ENCODE measurements around the gene ERC2.

DNA sequence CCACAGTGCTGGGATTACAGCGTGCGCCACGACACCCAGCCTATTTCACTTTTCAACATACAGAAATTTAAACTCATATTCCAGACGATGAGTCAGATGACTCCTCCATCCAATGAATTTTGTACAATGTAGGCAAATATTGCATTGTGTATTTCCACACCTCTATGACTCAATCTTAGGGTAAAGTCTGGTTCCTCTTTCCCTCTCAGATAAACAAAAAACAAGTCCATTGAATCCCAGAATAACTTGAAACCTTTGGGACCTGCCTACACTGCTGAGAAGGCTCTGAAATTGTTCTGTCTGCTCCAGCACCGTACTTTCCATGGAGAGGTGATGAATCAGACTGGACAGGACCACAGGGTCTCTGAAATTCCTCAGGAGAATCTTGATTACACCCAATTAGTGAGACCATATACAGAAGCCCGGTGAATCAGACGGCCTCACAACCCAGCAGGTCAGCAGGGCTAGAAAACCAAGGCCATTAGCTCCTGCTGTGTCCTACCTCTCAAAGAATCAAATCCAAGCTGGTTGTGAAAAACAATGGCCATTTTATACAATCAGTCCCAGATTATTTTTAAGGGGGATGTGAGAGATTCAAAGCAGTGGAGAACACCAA lies 112.6 kb downstream of the ERC2 start:
- TF ChIP-seq, protein P1, sequence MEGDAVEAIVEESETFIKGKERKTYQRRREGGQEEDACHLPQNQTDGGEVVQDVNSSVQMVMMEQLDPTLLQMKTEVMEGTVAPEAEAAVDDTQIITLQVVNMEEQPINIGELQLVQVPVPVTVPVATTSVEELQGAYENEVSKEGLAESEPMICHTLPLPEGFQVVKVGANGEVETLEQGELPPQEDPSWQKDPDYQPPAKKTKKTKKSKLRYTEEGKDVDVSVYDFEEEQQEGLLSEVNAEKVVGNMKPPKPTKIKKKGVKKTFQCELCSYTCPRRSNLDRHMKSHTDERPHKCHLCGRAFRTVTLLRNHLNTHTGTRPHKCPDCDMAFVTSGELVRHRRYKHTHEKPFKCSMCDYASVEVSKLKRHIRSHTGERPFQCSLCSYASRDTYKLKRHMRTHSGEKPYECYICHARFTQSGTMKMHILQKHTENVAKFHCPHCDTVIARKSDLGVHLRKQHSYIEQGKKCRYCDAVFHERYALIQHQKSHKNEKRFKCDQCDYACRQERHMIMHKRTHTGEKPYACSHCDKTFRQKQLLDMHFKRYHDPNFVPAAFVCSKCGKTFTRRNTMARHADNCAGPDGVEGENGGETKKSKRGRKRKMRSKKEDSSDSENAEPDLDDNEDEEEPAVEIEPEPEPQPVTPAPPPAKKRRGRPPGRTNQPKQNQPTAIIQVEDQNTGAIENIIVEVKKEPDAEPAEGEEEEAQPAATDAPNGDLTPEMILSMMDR (IDR thresholded peaks at IDR 0.05) = no peak
- TF ChIP-seq POLR2A (IDR thresholded peaks at IDR 0.05) = no peak

Data from ovary (tissue), 3 donors.